Activated CD8-positive, alpha-beta T cell treated with anti-CD3 and anti-CD28 coated beads for 36 hours (primary cell): Measurements from ENCODE around the gene SLFN5. TPM values are rescaled to one million over a fixed set of nuclear protein-coding genes. Genes with fewer than 3 reads are reported as not detected.
"Not testable (repeated sequence)": the region's sequence is repeated elsewhere in the genome, so short reads cannot be mapped to it uniquely, and the experiment has no call there.

Experiments used
- ATAC-seq: fragments of 200-7000 bp; cut with Tn5 transposase; one replicate; pipeline ENCODE4 v1.10.0; 2021; ENCODE audit warnings: mild to moderate bottlenecking, moderate library complexity
- CTCF ChIA-PET: fragments of 350-600 bp; sonication (Branson Sonifier 250); formaldehyde crosslinking; loops from one replicate; lab custom pipeline; 2021; ENCODE audit warnings: antibody characterized with exemption; lab: Charles Lee
- POLR2A ChIA-PET: fragments of 350-600 bp; sonication (Branson Sonifier 250); formaldehyde crosslinking; loops from one replicate; lab custom pipeline; 2021; ENCODE audit warnings: antibody characterized with exemption; lab: Charles Lee
- DNase-seq: peaks from one replicate; pipeline ENCODE4 v3.0.0-alpha.2; 2020
- H3K27ac Mint-ChIP-seq: one replicate; pipeline ENCODE4 v1.8.0; 2021; ENCODE audit warnings: mild to moderate bottlenecking, mixed read lengths
- H3K27me3 Mint-ChIP-seq: one replicate; pipeline ENCODE4 v1.8.0; 2021; ENCODE audit warnings: mixed read lengths
- H3K36me3 Mint-ChIP-seq: one replicate; pipeline ENCODE4 v1.8.0; 2021; ENCODE audit warnings: low read depth, mixed read lengths
- H3K4me1 Mint-ChIP-seq: one replicate; pipeline ENCODE4 v1.8.0; 2021; ENCODE audit warnings: low read depth, mixed read lengths
- H3K4me3 Mint-ChIP-seq: one replicate; pipeline ENCODE4 v1.8.0; 2021; ENCODE audit warnings: mild to moderate bottlenecking, moderate library complexity, mixed read lengths
- H3K9me3 Mint-ChIP-seq: one replicate; pipeline ENCODE4 v1.8.0; 2021; ENCODE audit warnings: mixed read lengths
- CTCF ChIP-seq: fragments of 200-600 bp; IDR thresholded peaks from one replicate; pipeline ENCODE4 v1.8.0; 2022; ENCODE audit warnings: antibody characterized with exemption, mild to moderate bottlenecking
- intact Hi-C: fragments of 100-400 bp; cut with micrococcal nuclease; formaldehyde crosslinking; loops from one replicate; pipeline ENCODE4 v1.10.0; 2022
- total RNA-seq, 2 experiments: library from RNA; stranded (reverse); gene quantifications; one replicate each; pipeline ENCODE4 v1.2.3, GENCODE V29; 2021

Gene SLFN5
- total RNA-seq, 2 experiments from 2014 or later, result 29.1 to 32.7 TPM

GRCh38 chr17:35218915-35219314 is 24.0 kb upstream of the SLFN5 start:
- no peak for TF ChIP-seq CTCF
- Mint-ChIP-seq H3K4me3 (peak overlapping the region; percentile 58), H3K9me3 (peaks cover 14% of the 10 kb centered on the region), H3K4me1 (peaks cover 57% of the 10 kb centered on the region), H3K27me3 (no peaks in the 10 kb centered on the region), H3K36me3 (peaks cover 14% of the 10 kb centered on the region), H3K27ac (peak overlapping the region; percentile 96)
- intact Hi-C loops, result no loop called here
- ChIA-PET CTCF (interaction anchor here (1.0 kb wide), 1 partner anchor 14 kb away, joined by 3 read pairs; no protein-coding TSS in a partner anchor), POLR2A (interaction anchor here (0.9 to 2.2 kb wide), 5 partner anchors 9 to 268 kb away, joined by 3 to 9 read pairs (median 3); partner anchors contain the start of gene SLFN5)
- ATAC-seq (no peak), DNase-seq (no peak)

DNA sequence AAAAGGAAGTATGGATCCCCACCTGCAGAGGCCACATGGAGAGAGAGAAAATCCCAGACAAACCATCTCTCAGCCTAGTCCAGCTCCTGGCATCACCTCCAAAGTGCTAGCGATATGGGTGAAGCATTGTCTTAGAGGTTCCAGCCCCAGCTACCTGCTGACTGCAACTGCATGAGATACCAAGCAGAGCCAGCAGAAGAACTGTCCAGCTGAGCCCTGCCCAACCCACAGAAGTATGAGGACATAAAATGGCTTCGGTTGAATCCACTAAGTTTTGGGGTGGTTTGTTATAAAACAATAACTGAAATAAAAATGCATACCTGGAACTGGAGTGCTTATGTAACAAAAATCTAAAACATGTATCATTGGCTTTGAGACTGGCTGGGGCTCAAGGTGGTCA is 20.4 kb upstream of the SLFN5 start:
- no peaks in the 10 kb centered on the region for H3K27me3 Mint-ChIP-seq
- CTCF ChIA-PET, result interaction anchor here (0.8 to 1.2 kb wide), 3 partner anchors 10 to 18 kb away, joined by 3 read pairs; no protein-coding TSS in a partner anchor
- intact Hi-C loops, result no loop called here
- DNase-seq (no peak), ATAC-seq (no peak)
- TF ChIP-seq CTCF, result no peak
- peaks cover 42% of the 10 kb centered on the region for H3K4me1 Mint-ChIP-seq
- peaks cover 14% of the 10 kb centered on the region for H3K9me3 Mint-ChIP-seq
- no peak overlapping the region for H3K27ac Mint-ChIP-seq
- POLR2A ChIA-PET, result interaction anchor here (0.6 to 1.8 kb wide), 3 partner anchors 13 to 23 kb away, joined by 3 to 6 read pairs (median 5); no protein-coding TSS in a partner anchor
- H3K4me3 Mint-ChIP-seq, result no peak overlapping the region
- H3K36me3 Mint-ChIP-seq, result peaks cover 17% of the 10 kb centered on the region

- TF ChIP-seq CTCF, result no peak
- Mint-ChIP-seq H3K4me1 (peaks cover 36% of the 10 kb centered on the region), H3K36me3 (peaks cover 17% of the 10 kb centered on the region), H3K27ac (no peak overlapping the region), H3K9me3 (peaks cover 16% of the 10 kb centered on the region), H3K27me3 (no peaks in the 10 kb centered on the region), H3K4me3 (no peak overlapping the region)
- DNase-seq (no peak), ATAC-seq (peak; percentile 34)
- intact Hi-C loops, result no loop called here
- CTCF ChIA-PET, result interaction anchor here (0.6 to 0.7 kb wide), 2 partner anchors 9 to 11 kb away, joined by 3 read pairs; no protein-coding TSS in a partner anchor
- POLR2A ChIA-PET, result interaction anchor here (1.2 to 1.7 kb wide), 3 partner anchors 10 to 19 kb away, joined by 3 to 4 read pairs (median 3); no protein-coding TSS in a partner anchor
Measured at GRCh38 chr17:35224436-35224835, 18.4 kb upstream of the SLFN5 start.

DNA sequence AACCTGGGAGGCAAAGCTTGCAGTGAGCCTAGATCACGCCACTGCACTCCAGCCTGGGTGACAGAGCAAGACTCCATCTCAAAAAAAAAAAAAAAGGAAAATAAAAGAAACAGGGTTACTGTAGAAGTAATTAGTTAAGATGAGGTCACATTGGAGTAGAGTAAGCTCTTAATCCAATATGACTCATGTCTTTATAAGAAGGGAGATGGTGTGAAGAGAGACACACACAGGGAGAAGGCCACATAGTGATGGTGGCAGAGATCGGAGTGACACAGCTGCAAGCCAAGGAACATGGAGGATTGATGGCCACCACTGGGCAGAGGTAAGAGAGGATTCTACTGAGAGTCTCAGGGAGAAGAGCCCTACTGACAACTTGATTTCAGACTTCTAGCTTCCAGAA is 15.3 kb upstream of the SLFN5 start:
- DNase-seq, result no peak
- POLR2A ChIA-PET, result interaction anchor here (0.7 to 2.9 kb wide), 4 partner anchors 8 to 29 kb away, joined by 3 to 10 read pairs (median 6); no protein-coding TSS in a partner anchor
- intact Hi-C loops, result no loop called here
- peaks cover 14% of the 10 kb centered on the region for H3K36me3 Mint-ChIP-seq
- CTCF ChIA-PET, result interaction anchor here (1.9 to 2.4 kb wide), 2 partner anchors 13 to 15 kb away, joined by 7 to 12 read pairs; no protein-coding TSS in a partner anchor
- TF ChIP-seq CTCF, result no peak
- H3K27me3 Mint-ChIP-seq, result no peaks in the 10 kb centered on the region
- ATAC-seq, result peak; percentile 50
- H3K4me1 Mint-ChIP-seq, result peaks cover 44% of the 10 kb centered on the region
- H3K9me3 Mint-ChIP-seq, result peaks cover 16% of the 10 kb centered on the region
- no peak overlapping the region for H3K27ac Mint-ChIP-seq
- H3K4me3 Mint-ChIP-seq, result no peak overlapping the region

GRCh38 chr17:35229638-35230037 is 13.2 kb upstream of the SLFN5 start:
- Mint-ChIP-seq H3K27me3 (no peaks in the 10 kb centered on the region), H3K4me1 (peaks cover 54% of the 10 kb centered on the region), H3K27ac (peak overlapping the region; percentile 23), H3K36me3 (peaks cover 6% of the 10 kb centered on the region), H3K4me3 (no peak overlapping the region), H3K9me3 (peaks cover 8% of the 10 kb centered on the region)
- DNase-seq, result no peak
- ATAC-seq, result no peak
- POLR2A ChIA-PET, result interaction anchor here (1.2 to 2.9 kb wide), 3 partner anchors 9 to 13 kb away, joined by 5 to 10 read pairs (median 8); partner anchors contain the start of gene SLFN5
- no peak for TF ChIP-seq CTCF
- intact Hi-C loops, result no loop called here
- CTCF ChIA-PET, result interaction anchor here (1.0 to 2.0 kb wide), 4 partner anchors 8 to 38 kb away, joined by 3 to 7 read pairs (median 4); no protein-coding TSS in a partner anchor

DNA sequence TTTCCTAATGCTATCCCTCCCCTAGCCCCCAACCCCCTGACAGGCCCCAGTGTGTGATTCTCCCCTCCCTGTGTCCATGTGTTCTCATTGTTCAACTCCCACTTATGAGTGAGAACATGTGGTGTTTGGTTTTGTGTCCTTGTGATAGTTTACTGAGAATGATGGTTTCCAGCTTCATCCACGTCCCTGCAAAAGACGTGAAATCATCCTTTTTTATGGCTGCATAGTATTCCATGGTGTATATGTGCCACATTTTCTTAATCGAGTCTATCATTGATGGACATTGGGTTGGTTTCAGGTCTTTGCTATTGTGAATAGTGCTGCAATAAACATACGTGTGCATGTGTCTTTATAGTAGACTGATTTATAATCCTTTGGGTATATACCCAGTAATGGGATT is 8.6 kb upstream of the SLFN5 start:
- intact Hi-C loops, H3K9me3 Mint-ChIP-seq, DNase-seq, H3K4me3 Mint-ChIP-seq, H3K27me3 Mint-ChIP-seq, H3K36me3 Mint-ChIP-seq, ATAC-seq, CTCF ChIA-PET: not testable (repeated sequence)
- POLR2A ChIA-PET, result interaction anchor here (1.2 to 1.9 kb wide), 3 partner anchors 13 to 19 kb away, joined by 3 to 7 read pairs (median 4); no protein-coding TSS in a partner anchor
- peak overlapping the region; percentile 26 for H3K27ac Mint-ChIP-seq
- H3K4me1 Mint-ChIP-seq, result peaks cover 85% of the 10 kb centered on the region
